Hepatocyte (in vitro differentiated cells): Measurements from ENCODE around the gene MICAL2.

ENCODE experiments used
- CTCF ChIP-seq: fragments of 200-600 bp; sonication (generic); IDR thresholded peaks from 2 replicates; pipeline ENCODE4 v1.5.1; 2016; ENCODE audit warnings: antibody characterized with exemption, mild to moderate bottlenecking; ENCODE audit not compliant: poor library complexity
- EZH2 ChIP-seq: fragments of 200-600 bp; sonication (generic); IDR thresholded peaks from 2 replicates; pipeline ENCODE4 v1.6.1; 2016; ENCODE audit warnings: antibody characterized with exemption, mild to moderate bottlenecking, borderline replicate concordance

- TF ChIP-seq EZH2 (no peak), CTCF (no peak)
Observed at GRCh38 chr11:12196872-12197271, 86.5 kb downstream of the MICAL2 start.
